KBM-7 (cell line): ENCODE results near the gene CCT6B.
"Not testable (repeated sequence)": the region's sequence is repeated elsewhere in the genome, so short reads cannot be mapped to it uniquely, and the experiment has no call there.

Source experiments
- DNase-seq: peaks from one replicate; pipeline ENCODE4 v3.0.0-alpha.2; 2015
- in situ Hi-C: fragments of 300-500 bp; cut with MboI; formaldehyde crosslinking; loops from 2 replicates; pipeline ENCODE4 v1.14.3; 2020; ENCODE audit warnings: low sequenced_read_pairs, low pct_unique_long_range_greater_than_20kb, mixed read lengths

CCT6B gene, protein sequence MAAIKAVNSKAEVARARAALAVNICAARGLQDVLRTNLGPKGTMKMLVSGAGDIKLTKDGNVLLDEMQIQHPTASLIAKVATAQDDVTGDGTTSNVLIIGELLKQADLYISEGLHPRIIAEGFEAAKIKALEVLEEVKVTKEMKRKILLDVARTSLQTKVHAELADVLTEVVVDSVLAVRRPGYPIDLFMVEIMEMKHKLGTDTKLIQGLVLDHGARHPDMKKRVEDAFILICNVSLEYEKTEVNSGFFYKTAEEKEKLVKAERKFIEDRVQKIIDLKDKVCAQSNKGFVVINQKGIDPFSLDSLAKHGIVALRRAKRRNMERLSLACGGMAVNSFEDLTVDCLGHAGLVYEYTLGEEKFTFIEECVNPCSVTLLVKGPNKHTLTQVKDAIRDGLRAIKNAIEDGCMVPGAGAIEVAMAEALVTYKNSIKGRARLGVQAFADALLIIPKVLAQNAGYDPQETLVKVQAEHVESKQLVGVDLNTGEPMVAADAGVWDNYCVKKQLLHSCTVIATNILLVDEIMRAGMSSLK

DNA sequence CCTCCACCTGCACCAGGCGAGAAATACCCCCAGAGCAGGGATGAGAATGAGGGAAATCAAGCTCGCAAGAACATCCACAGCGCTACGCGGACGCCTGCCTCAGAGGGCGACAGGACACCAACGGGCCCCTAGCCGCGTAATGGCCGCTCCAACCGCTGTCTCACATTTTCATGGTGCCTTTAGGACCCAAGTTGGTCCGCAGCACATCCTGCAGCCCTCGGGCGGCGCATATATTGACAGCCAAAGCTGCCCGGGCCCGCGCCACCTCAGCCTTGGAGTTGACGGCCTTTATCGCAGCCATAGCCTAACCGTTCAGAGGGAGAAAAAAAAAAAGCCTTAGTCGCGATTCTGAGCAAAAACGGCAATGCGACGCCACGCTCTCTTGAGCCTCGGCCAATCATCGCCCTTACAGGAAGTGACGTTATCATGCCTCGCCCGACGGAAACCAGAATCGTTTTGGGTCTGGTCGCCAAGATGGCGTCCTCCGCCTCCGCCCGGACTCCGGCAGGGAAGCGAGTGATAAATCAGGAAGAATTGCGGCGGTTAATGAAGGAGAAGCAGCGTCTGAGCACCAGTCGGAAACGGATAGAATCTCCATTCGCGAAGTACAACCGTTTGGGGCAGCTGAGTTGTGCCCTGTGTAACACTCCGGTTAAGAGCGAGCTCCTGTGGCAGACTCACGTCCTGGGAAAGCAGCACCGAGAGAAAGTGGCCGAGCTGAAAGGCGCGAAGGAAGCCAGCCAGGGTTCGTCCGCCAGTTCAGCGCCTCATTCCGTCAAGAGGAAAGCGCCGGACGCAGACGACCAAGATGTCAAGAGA is at the start of gene CCT6B, which contains the start of gene ZNF830:
Gene CCT6B, minus strand, starts transcription at position 368 of the 819 bp plus-strand sequence. Its CDS starts 67 bp downstream, at position 301.
Gene ZNF830, plus strand, starts transcription at position 448 of the 819 bp plus-strand sequence. Its CDS starts 27 bp downstream, at position 475.
- in situ Hi-C loops: no loop called here
- peak; percentile 92 for DNase-seq

DNA sequence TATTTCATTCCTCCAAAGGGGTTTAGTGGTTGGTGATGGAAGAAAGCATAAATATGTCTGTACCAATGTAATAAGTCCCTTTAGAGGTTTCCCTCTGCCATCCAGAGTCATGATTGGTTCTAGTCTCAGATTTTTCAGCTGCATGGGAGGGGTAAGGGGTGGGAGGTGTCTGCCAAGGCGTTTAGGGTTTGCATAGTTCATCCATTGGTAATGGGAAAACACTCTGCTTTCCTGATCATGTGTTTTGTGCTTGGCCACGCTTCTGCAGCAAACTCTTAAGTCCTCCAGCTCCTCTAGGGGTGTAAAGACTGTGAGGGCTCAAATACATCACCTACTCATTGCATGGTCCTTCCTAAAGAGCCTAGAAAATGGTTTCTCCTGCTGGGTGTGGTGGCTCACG is 48.8 kb upstream of the CCT6B start:
- DNase-seq: no peak
- in situ Hi-C loops: no loop called here

DNA sequence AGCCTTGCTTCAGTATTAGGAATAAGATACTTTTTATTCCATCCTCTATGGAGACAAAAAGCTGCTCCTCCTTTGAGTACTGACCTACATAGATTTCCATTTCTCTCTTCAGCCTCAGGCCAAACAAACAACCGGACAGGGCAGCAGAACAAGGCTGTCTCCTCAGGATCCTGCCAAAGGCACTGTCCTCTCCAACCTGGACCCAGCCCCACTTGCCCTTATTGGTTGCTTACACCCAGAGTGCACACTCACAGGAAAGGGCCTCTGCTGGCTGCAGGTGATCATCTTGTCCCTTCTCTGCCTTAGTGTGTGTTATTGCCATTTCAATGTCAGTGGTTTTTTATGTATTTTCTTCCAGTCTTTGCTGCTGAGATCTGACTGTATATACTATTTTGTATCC is 45.7 kb upstream of the CCT6B start:
- in situ Hi-C loops: no loop called here

DNA sequence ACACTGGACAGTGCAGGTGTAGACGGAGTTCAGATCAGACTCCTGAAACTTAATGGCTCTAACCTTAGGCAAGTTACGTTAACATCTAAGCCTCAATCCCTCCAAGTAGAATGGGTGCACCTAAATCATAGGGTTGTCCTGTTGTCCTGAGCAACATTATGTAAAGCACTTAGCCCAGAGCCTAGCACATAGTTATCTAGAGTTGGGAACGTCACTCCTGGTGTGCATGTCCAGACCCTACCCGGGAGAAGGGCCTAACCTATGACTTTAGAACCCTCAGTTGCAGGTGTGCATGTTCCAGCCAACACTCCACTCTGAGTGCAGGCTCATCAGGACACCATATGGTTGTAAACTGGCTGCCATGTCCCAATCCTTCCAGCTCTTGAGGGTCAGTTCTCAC is 45.1 kb upstream of the CCT6B start:
- DNase-seq: no peak
- in situ Hi-C loops: no loop called here

More for the DNA sequence above, 45.7 kb upstream of the CCT6B start:
- no peak for DNase-seq

DNA sequence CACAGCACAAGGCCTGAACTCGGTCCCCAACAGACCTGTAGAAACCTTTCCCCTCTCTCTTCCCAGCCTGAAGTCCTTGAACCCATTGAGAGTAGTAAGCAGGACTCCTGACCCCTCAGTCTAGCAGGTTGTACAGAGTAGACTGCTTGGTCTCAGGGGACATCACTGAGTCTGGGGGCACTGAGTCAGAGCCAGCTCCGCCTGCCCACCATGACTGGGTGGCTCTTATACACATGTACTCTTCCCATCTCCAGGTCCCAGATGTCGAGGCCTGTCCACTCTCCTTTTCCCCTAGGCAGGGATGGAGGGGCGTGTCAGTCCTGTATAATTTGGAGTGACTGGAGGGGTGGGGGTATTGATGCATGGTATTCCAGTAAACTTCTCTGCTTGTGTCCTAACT is 42.5 kb upstream of the CCT6B start:
- no peak for DNase-seq
- in situ Hi-C loops: no loop called here

DNA sequence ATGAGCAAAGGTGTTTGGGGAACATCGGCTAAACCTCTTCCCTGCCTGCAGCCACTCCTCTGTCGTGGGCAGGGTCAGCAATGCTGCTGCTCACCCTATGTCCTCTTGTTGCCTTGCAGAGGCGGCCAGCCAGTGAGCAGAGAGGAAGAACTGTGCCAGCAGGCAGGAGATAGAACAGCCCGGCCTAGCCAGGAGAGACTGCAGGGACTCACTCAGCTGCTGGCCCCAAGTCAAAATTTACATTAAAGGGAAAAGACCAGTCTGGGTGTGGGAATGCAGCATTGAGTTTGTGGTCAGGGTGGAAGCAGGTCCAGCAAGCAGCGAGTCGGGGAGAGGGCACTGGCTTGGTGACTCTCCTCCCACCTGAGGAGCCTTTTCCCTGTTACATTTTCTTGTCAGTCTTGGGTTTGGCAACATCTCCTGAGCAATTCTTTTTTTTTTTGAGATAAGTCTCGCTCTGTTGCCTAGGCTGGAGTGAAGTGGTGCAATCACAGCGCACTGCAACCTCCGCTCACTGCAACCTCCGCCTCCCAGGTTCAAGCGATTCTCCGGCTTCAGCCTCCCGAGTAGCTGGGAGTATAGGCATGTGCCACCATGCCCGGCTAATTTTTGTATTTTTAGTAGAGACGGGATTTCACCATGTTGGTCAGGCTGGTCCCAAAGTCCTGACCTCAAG is 41.8 kb upstream of the CCT6B start:
- no peak for DNase-seq
- in situ Hi-C loops: no loop called here

DNA sequence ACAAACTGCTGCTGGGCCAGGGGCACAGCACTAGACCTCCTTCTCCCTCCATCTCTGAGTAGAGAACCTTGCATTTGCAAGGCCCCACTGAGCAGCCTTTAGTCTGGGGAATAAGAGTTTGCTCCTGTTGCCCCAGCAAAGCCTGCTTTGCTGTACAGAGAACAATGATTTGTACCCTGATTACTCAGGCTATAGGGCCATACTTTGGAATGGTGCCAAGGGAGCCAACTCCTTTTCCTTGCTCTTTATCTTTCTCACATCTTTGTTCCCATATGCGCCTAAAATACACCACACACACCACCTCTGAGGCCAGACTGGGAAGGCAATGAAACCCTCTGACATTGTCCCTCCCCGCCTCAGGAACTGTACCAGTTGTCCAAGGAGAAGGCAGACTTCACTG is 40.3 kb upstream of the CCT6B start:
- DNase-seq: no peak
- in situ Hi-C loops: no loop called here

DNA sequence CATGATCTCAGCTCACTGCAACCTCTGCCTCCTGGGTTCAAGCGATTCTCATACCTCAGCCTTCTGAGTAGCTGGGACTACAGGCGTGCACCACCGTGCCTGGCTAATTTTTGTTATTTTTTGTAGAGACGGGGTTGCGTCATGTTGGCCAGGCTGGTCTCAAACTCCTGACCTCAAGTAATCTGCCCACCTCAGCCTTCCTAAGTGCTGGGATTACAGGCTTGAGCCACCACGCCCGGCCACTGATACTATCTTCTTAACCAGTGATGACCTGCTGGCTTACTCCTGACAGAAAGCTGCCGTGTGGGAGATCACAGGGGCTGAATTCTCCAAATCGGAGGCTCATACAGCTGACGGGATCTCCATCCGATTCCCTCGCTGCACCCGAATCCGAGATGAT is 39.7 kb upstream of the CCT6B start:
- in situ Hi-C loops: not testable (repeated sequence)

DNA sequence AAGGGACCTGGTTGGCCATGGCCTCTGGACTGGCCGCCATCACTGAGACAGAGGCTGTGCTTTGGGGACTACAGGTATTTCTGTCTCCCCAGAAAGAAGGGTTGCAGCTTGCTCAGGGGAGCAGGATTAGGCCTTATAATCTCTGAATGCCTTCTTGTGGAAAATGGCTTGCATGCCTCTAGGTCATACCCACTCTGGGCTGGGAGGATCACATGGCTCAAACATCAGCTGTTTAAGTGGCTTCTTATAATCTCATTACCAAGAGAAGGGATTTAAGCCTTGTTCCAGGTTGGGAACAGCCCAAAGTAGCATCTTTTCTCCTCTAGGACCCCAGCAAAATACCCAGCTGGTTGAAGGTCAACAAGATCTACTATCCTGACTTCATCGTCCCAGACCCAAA is 38.2 kb upstream of the CCT6B start:
- in situ Hi-C loops: no loop called here
- DNase-seq: no peak

More for the DNA sequence above, 39.7 kb upstream of the CCT6B start:
- DNase-seq: not testable (repeated sequence)

DNA sequence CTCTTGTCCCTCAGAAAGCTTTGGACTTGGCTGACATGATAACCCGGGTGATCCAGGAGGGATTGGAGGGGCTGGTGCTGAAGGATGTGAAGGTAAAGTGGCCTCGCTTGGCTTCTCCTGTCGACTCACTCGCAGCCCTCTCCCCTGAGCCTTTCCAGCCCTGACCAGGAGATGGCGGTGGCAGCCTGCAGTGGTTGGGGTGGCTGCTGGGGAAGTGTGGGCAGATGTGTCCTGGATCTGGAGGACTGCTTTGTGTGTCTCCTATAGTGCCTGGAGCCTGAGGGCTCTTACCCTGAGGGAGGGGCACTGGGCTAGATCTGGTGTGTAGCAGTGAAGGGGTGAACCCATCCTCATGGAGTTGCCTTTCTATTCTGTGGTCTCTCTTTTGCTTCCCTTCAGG is 36.9 kb upstream of the CCT6B start:
- DNase-seq: peak; percentile 87
- in situ Hi-C loops: no loop called here

DNA sequence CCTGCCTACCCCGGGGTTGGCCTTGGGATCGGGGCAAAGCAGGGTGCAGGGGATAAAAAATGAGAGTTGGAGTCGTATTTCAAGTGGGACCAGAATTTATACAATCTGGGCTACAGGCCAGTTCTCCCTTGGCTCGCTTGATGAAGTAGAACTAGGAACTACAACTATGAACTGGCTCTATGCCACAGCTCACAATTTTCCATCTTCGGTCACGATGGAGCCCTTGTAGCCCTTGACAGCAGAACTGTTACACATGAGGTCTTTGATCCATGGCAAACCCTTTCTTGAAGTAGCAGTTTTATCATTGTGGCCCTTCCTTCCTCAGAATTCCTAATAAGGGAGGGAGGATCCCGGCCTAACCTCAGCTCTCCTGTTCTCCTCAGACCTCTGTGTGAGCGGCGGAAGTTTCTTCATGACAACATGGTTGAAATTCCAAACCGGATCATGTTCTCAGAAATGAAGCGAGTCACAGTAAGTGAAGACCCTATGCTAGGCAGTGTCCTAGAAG is 36.1 kb upstream of the CCT6B start:
- no peak for DNase-seq
- in situ Hi-C loops: no loop called here

DNA sequence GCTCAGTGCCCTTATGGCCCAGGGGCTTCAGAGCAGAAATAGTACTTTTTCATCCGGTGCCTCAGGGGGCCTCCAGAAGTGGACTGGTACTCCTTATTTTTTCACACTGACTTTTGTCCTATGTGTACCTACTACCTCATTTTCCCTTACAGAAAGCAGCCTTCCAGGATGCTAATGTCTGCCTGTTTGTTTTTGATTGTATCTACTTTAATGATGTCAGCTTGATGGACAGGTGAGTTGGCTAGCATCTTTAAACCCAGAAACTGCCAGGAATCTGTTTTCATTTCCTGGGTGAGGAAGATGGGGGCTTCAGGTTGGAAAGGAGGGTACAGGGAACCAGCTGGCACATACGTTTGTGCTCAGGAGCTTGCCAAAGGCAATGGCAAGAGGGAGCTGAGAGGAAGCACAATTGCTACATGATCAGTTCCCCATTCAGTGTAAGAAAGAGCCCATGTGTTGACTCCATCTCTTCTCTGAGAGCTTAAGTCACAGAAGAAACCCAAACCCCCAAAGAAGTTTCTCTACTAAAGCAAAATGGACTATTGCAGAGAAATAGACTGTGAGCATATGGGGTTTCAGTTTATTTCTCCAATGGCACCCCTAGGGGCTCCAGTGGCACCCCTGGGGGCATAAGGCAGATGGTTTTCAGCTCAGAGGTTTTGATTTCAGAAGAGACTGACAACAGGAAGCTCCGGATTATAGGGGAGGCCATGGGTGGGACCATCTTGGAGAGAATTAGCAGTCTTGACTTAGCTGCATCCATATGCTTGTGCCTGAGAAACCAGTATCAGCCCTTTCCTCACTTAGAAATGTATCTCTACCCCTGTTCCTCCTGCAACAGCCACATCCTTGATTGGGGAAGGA is 35.4 kb upstream of the CCT6B start:
- no peak for DNase-seq
- in situ Hi-C loops: no loop called here

DNA sequence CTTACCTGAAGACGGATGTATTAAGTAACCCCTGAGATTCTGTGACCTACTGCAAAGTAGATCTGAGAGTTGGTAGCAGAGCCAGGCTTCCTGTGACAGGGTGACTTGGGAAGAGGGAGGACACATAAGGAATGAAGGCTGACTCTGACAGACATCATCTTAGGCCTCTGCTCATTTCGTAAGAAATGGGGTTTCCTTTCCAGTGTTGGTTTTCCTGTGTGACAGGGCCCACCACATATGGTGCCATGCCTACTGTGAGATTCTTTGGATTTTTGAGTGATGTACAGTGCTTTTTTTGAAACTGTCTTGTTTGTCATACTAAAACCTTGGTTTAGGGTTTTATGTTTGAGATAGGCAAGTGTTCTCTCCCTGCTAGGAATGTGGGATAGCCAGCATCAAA is 31.8 kb upstream of the CCT6B start:
- in situ Hi-C loops: no loop called here
- no peak for DNase-seq

DNA sequence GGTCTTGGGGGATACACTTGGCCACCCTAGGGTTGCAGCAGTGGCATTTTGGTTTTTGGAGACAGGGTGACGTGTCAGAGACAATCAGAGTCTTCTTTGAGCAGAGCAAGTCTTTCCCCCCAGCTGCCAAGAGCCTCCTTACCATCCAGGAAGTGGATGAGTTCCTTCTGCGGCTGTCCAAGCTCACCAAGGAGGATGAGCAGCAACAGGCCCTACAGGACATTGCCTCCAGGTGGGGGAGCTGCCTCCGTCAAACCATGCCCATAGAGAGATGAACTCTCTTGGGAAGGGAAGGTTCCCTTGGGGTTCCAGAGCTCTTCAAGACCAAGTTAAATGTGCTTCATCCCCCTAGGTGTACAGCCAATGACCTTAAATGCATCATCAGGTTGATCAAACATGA is 30.3 kb upstream of the CCT6B start:
- DNase-seq: no peak
- in situ Hi-C loops: no loop called here

DNA sequence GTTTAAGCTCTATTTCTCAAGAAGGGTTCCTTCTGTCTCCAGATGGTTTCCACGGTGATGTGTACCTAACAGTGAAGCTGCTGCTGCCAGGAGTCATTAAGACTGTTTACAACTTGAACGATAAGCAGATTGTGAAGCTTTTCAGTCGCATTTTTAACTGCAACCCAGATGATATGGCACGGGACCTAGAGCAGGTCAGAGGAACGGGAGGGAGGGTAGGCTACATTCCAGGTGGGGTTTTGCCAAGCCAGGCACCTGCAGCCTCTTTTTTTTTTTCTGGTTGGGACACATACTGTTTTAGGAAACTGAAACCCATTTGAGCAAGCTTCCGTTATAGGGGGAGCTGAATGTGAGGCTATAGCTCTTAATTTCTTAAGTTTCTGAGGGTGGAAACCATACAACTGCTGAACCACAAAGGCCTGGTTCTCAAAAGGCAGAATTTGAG is 29.7 kb upstream of the CCT6B start:
- DNase-seq: no peak
- in situ Hi-C loops: no loop called here

DNA sequence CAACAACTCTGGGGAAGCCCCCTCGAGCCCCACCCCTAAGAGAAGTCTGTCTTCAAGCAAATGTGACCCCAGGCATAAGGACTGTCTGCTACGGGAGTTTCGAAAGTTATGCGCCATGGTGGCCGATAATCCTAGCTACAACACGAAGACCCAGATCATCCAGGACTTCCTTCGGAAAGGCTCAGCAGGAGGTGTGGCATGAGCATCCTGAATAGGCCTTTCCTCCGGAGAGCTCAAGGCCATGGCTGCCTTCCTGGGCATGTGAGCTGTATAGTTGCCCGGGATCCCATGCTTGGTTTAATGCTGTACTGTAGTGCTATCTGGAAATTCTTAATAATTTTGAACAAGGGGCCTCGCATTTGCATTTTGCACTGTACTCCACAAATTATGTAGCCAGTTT is 28.2 kb upstream of the CCT6B start:
- in situ Hi-C loops: no loop called here
- no peak for DNase-seq

DNA sequence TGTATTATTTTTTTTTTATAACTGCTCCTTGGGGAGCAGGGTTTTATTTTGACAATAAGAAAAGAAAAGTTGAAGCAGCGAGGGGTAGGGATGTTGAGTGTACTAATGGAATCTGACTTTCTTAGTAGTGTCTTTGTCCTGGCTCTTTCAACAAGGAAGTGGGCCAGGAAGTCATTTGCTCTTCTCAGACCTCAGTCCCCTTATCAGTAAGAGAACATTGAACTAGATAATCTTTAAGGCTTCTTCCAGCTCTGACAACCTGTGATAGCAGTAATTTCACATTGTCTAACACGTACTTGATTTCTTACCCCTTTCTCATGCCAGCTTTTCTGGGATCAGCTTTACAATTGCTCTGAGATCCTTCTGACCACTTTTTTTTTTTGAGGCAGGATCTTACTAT is 27.4 kb upstream of the CCT6B start:
- DNase-seq: peak; percentile 61
- in situ Hi-C loops: no loop called here

DNA sequence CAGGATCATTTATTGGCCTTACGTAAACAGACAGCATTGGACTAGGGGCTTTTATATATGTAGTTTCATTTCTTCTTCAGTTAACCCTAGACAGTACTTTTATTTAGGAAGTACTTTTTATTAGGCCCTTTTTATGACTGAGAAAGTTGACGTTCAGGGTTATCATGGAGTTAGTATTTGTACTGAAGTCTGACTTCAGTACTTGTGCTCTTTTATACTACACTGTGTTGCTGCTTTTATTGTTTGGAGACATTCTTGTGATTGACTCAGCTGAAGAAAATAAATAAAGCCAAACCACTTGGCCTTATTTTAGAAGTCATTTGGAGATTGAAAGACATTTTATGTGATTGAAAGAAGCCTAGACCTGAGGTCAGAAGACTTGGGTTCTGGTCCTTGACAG is 26.0 kb upstream of the CCT6B start:
- in situ Hi-C loops: no loop called here

More for the DNA sequence above, 26.0 kb upstream of the CCT6B start:
- DNase-seq: no peak
